GM12875 (cell line): ENCODE measurements around the gene UNKL.
A peak's percentile ranks its signal among the peaks of the same experiment; 100 is the strongest.

ENCODE experiments used
- H3K4me3 ChIP-seq: one replicate; pipeline ENCODE4 v1.5.1; 2011; ENCODE audit warnings: low read depth, low read length, control low read depth
- CTCF ChIP-seq: IDR thresholded peaks from 2 replicates; pipeline ENCODE4 v1.5.1; 2011; ENCODE audit warnings: low read depth, mild to moderate bottlenecking, control low read depth, inconsistent platforms, low read length, moderate library complexity, borderline replicate concordance; ENCODE audit not compliant: insufficient read depth

The UNKL gene

DNA sequence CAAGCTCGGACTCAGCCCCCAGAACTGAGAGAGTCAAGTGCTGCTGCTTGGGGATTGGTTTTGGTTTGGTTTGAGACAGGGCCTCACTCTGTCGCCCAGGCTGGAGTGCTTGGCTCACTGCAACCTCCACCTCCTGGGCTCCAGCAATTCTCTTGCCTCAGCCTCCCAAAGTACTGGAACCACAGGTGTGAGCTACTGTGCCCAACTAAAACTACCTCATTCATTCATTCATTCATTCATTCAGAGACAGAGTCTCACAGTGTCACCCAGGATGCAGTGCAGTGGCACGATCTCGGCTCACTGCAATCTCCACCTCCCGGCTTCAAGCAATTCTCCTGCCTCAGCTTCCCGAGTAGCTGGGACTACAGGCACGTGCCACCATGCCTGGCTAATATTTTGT, 24.7 kb downstream of the UNKL start:
- H3K4me3 ChIP-seq: no peak overlapping the region
- no peak for TF ChIP-seq CTCF

GRCh38 chr16:1387331-1387730, 27.2 kb downstream of the UNKL start:
- H3K4me3 ChIP-seq: no peak overlapping the region
- no peak for TF ChIP-seq CTCF

DNA sequence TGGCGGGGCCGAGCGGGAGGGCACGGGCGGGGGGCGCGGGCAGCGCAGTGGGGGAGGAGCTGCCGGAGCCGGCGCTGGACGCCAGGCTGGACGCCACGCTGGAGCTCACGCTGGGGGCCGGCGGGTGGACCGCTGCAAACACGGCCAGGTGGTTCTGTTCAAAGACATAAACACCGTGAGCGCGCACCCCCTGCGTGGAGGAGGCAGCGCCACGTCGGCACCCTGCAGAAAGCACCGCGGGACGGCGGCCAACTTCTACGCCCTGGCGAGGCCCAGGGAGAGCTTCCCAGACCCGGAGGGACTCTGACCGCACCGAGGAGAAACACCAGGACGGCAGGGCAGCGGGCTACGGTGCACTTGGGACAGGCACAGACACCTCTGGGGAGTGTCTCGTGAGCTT, 29.3 kb downstream of the UNKL start:
- no peak for TF ChIP-seq CTCF
- no peak overlapping the region for H3K4me3 ChIP-seq

DNA sequence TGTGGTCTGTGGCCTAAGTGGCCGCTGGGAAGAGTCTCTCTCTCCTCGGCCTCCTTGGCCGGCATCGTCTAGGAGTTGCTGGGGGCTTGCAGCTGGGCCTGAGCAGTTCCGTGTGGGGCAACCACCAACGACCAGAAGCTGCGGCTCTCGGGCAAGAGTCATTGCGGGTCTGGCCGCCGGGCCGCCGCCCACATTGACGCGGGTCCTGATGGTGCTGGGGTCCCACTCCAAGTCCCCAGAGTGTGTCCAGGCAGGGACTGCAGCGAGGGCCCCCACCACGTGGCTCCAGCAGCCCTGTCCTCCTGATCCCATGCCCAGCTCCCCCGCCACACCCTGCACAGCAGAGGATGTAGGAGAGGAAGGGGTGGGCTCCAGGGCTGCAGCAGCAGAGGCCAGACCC, 30.9 kb downstream of the UNKL start:
- no peak overlapping the region for H3K4me3 ChIP-seq
- TF ChIP-seq CTCF: no peak

DNA sequence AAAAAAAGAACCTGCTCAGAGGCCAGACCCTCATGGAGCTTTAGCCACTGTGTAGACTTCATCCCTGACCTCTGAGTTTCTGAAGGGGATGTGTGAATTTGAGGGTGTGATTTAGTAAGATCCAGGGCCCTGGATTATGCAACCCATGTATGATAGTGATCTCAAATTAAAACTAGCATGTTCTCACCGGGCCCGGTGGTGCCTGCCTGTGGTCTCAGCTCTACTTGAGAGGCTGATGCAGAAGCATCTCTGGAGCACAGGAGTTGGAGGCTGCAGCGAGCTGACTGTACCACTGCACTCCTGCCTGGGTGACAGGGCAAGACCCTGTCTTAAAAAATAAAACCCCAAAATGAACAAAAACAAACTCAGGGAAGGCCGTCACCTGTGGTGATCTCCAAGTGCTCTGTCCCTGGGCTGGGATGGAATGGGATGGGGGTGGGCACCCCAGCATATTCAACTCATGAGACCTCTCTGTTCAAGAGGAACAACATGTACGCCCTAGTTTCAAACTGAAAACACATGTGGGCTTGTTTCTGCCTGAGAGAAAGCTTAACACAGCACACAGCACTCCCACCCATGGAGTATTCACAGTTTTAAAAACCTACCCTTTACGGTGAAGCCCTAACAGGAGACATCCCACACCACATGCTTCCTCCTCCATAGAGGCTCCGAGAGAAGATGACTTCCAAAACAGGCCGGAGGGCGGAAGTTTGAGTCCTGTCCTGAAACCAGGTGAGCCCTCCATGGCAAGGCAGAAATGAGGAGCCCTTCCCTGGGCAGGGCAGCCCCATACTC, 32.7 kb downstream of the UNKL start:
- no peak overlapping the region for H3K4me3 ChIP-seq
- no peak for TF ChIP-seq CTCF

- TF ChIP-seq CTCF: no peak
- H3K4me3 ChIP-seq: no peak overlapping the region
Observed at GRCh38 chr16:1380195-1380594, 34.3 kb downstream of the UNKL start.

- TF ChIP-seq CTCF: 0 out of 2 replicates have a peak, but pooled peaks have one; percentile 7
- H3K4me3 ChIP-seq: peak overlapping the region; percentile 62
Observed at GRCh38 chr16:1379304-1380076, 35.0 kb downstream of the UNKL start.
